Myocyte (in vitro differentiated cells): Measurements from ENCODE around the gene PUS3. TPM values are rescaled to one million over a fixed set of nuclear protein-coding genes. Genes with fewer than 3 reads are reported as not detected.
"Not testable (repeated sequence)": the region's sequence is repeated elsewhere in the genome, so short reads cannot be mapped to it uniquely, and the experiment has no call there.

Experiments
- DNase-seq: peaks from one replicate; pipeline ENCODE4 v3.0.0-alpha.2; 2012; ENCODE audit warnings: low read depth
- total RNA-seq: library from RNA; depleted of rRNA; stranded (reverse); fragments of >200 nt; gene quantifications from 2 replicates; pipeline ENCODE4 v1.2.3, GENCODE V29; 2014

Gene PUS3
- total RNA-seq, 1 donor from 2014 or later, result 13.0 TPM

- no peak for DNase-seq
Measured at GRCh38 chr11:125921042-125921441, 18.0 kb upstream of the PUS3 start.

GRCh38 chr11:125918140-125918840, 15.3 kb upstream of the PUS3 start:
- DNase-seq, result no peak

GRCh38 chr11:125916683-125917347, 13.8 kb upstream of the PUS3 start:
- DNase-seq, result peak; percentile 11

- not testable (repeated sequence) for DNase-seq
Measured at GRCh38 chr11:125914601-125915000, 11.6 kb upstream of the PUS3 start.

GRCh38 chr11:125910226-125910849, 7.3 kb upstream of the PUS3 start:
- no peak for DNase-seq

- no peak for DNase-seq
Measured at GRCh38 chr11:125904678-125905077, 1.7 kb upstream of the PUS3 start.

GRCh38 chr11:125903711-125904659, 979 bp upstream of the PUS3 start, which contains the start of gene DDX25:
TSS of gene DDX25 (plus strand) at chr11:125904508. CDS start at chr11:125904518, 10 bp downstream.
- DNase-seq, result no peak

GRCh38 chr11:125902277-125902926, 604 bp downstream of the PUS3 start:
- DNase-seq, result no peak

GRCh38 chr11:125901872-125902271, 1.1 kb downstream of the PUS3 start:
- no peak for DNase-seq

GRCh38 chr11:125892994-125893393, 10.0 kb downstream of the PUS3 start:
- DNase-seq, result no peak

- DNase-seq, result no peak
Measured at GRCh38 chr11:125892071-125892470, 10.9 kb downstream of the PUS3 start.

- DNase-seq, result no peak
Measured at GRCh38 chr11:125890447-125891100, 12.4 kb downstream of the PUS3 start.

- DNase-seq, result peak; percentile 98
Measured at GRCh38 chr11:125887373-125888324, 15.4 kb downstream of the PUS3 start, which contains the start of gene HYLS1. TSS of gene HYLS1 (plus strand) at chr11:125887668. CDS start at chr11:125899369, 11,701 bp downstream.

GRCh38 chr11:125886997-125887372, 16.0 kb downstream of the PUS3 start:
- DNase-seq, result no peak

GRCh38 chr11:125883375-125883774, 19.6 kb downstream of the PUS3 start:
- DNase-seq, result no peak

GRCh38 chr11:125881291-125881690, 21.7 kb downstream of the PUS3 start:
- DNase-seq, result no peak

- DNase-seq, result peak; percentile 83
Measured at GRCh38 chr11:125874556-125875124, 28.4 kb downstream of the PUS3 start.

GRCh38 chr11:125873881-125874555, 29.0 kb downstream of the PUS3 start:
- no peak for DNase-seq
